Neutrophil (primary cell): Measurements from ENCODE around the gene OTOS.

Experiments used
- H3K27ac ChIP-seq: fragments of 200-600 bp; sonication (generic); 2 replicates; pipeline ENCODE4 v1.5.1; 2016; ENCODE audit warnings: mild to moderate bottlenecking, moderate library complexity
- H3K27me3 ChIP-seq: fragments of 200-600 bp; sonication (generic); 2 replicates; pipeline ENCODE4 v1.6.0; 2016; ENCODE audit warnings: mild to moderate bottlenecking
- H3K36me3 ChIP-seq: fragments of 200-600 bp; sonication (generic); 2 replicates; pipeline ENCODE4 v1.5.1; 2017
- H3K4me1 ChIP-seq, 2 experiments: fragments of 200-600 bp in 1 of 2; sonication (generic) in 1 of 2; 1 replicate in 1 of 2; 2 replicates in 1 of 2; pipeline versions ENCODE4 v1.5.1 to v1.6.1; 2013 to 2016; ENCODE audit warnings: low read depth in 1 of 2, low read length in 1 of 2, mild to moderate bottlenecking in 1 of 2, moderate library complexity in 1 of 2; ENCODE audit not compliant: control insufficient read depth in 1 of 2, insufficient read depth in 1 of 2
- H3K4me3 ChIP-seq, 2 experiments: fragments of 200-600 bp in 1 of 2; sonication (generic) in 1 of 2; 1 replicate in 1 of 2; 2 replicates in 1 of 2; pipeline ENCODE4 v1.5.1; 2013 to 2016; ENCODE audit warnings: low read depth in 1 of 2, low read length in 1 of 2, mild to moderate bottlenecking in 1 of 2, moderate library complexity in 1 of 2
- H3K9me3 ChIP-seq: fragments of 200-600 bp; sonication (generic); 2 replicates; pipeline ENCODE4 v1.5.1; 2016
- TF ChIP-seq, protein P1 (sequence below): fragments of 200-600 bp; sonication (generic); IDR thresholded peaks from 2 replicates; pipeline ENCODE4 v1.5.1; 2016; ENCODE audit warnings: antibody characterized with exemption

OTOS gene

GRCh38 chr2:240134466-240134865 lies 6.0 kb downstream of the OTOS start:
- TF ChIP-seq, protein P1, sequence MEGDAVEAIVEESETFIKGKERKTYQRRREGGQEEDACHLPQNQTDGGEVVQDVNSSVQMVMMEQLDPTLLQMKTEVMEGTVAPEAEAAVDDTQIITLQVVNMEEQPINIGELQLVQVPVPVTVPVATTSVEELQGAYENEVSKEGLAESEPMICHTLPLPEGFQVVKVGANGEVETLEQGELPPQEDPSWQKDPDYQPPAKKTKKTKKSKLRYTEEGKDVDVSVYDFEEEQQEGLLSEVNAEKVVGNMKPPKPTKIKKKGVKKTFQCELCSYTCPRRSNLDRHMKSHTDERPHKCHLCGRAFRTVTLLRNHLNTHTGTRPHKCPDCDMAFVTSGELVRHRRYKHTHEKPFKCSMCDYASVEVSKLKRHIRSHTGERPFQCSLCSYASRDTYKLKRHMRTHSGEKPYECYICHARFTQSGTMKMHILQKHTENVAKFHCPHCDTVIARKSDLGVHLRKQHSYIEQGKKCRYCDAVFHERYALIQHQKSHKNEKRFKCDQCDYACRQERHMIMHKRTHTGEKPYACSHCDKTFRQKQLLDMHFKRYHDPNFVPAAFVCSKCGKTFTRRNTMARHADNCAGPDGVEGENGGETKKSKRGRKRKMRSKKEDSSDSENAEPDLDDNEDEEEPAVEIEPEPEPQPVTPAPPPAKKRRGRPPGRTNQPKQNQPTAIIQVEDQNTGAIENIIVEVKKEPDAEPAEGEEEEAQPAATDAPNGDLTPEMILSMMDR = no peak
- Histone ChIP-seq H3K4me1 (peaks cover 17 to 18% of the 10 kb centered on the region in 2 experiments), H3K36me3 (peaks cover 44% of the 10 kb centered on the region), H3K27me3 (peaks cover 33% of the 10 kb centered on the region), H3K9me3 (no peaks in the 10 kb centered on the region), H3K27ac (no peak overlapping the region), H3K4me3 (no peak overlapping the region)

DNA sequence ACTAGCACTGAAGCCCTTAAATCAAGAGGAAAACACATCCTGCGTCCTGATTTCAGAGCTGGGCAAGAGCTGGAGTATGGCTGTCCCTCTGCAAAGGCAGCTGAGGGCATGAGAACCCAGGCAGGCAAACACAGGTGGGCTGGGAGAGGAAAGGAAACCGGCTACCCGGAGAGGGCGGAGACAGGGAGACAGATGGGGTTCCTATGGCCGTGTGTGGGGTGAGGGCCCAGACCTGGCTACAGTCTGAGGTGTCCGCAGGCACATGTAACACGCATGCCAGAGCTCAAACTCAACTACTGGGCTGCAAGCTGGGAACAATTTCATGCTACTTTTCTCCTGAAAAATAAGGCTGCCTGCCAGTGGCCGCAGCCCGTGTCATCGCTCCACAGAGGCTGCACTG lies 7.1 kb downstream of the OTOS start:
- Histone ChIP-seq H3K27ac (no peak overlapping the region), H3K9me3 (no peaks in the 10 kb centered on the region), H3K27me3 (peaks cover 22% of the 10 kb centered on the region), H3K36me3 (peaks cover 55% of the 10 kb centered on the region), H3K4me3 (no peak overlapping the region), H3K4me1 (peaks cover 17 to 18% of the 10 kb centered on the region in 2 experiments)
- TF ChIP-seq, protein P1 = no peak

- Histone ChIP-seq H3K27me3 (peaks cover 14% of the 10 kb centered on the region), H3K36me3 (peaks cover 62% of the 10 kb centered on the region), H3K4me1 (peaks cover 17 to 18% of the 10 kb centered on the region in 2 experiments), H3K4me3 (no peak overlapping the region), H3K27ac (no peak overlapping the region), H3K9me3 (no peaks in the 10 kb centered on the region)
- TF ChIP-seq, protein P1 = no peak
These were observed 7.8 kb downstream of the OTOS start for GRCh38 chr2:240132651-240132980.

- TF ChIP-seq, protein P1 = no peak
- peaks cover 67% of the 10 kb centered on the region for H3K36me3 ChIP-seq
These were observed 8.4 kb downstream of the OTOS start for GRCh38 chr2:240131941-240132650.

GRCh38 chr2:240131296-240131695 lies 9.2 kb downstream of the OTOS start:
- Histone ChIP-seq H3K27me3 (peaks cover under 1% of the 10 kb centered on the region), H3K4me3 (no peak overlapping the region), H3K36me3 (peaks cover 68% of the 10 kb centered on the region), H3K27ac (no peak overlapping the region), H3K4me1 (peaks cover 9 to 11% of the 10 kb centered on the region in 2 experiments), H3K9me3 (no peaks in the 10 kb centered on the region)
- TF ChIP-seq, protein P1 = no peak

More at GRCh38 chr2:240131941-240132650, 8.4 kb downstream of the OTOS start:
- H3K27me3 ChIP-seq = peaks cover 9% of the 10 kb centered on the region
- H3K9me3 ChIP-seq = no peaks in the 10 kb centered on the region
- peaks cover 16 to 17% of the 10 kb centered on the region in 2 experiments for H3K4me1 ChIP-seq
- no peak overlapping the region for H3K27ac ChIP-seq
- no peak overlapping the region for H3K4me3 ChIP-seq
